Measurements from ENCODE around the gene CBX7. TPM values are rescaled to one million over a fixed set of nuclear protein-coding genes. Genes with fewer than 3 reads are reported as not detected.

Gene CBX7
- total and polyA plus RNA-seq, 2 donors (not counting 3 experiments of a cell fraction or from before 2014, with no cell fraction given): 3.4 to 7.1 TPM

DNA sequence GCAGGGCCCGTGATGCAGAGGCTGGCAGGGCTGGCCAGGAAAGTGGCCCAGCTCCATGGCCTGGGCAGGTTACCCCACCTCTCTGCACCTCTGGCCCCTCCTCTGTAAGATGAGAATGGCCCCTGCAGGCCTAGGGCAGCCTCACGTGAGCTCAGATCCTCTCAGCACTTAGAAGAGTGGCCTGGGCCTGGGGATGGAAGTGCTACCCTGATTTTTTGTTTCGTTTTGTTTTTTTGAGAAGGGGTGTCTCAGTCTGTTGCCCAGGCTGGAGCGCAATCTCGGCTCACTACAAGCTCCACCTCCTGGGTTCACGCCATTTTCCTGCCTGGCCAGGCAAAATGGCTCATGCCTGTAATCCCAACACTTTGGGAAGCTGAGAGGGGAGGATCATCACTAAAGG, 54.5 kb downstream of the CBX7 start:
- Histone ChIP-seq H2AFZ (ENCODE audit: low read depth, low read length) (no peak overlapping the region), H3K4me1 (ENCODE audit: control insufficient read depth, extremely low read depth, insufficient read depth, low read length) (no peaks in the 10 kb centered on the region), H3K27me3 (ENCODE audit: control insufficient read depth in 2 of 2, insufficient read depth in 2 of 2, low read length in 2 of 2) (peaks cover 0 to 2% of the 10 kb centered on the region in 2 experiments), H3K9me3 (replicated peaks; ENCODE audit: control insufficient read depth, insufficient read depth, low read length) (no peaks in the 10 kb centered on the region), H3K9me1 (replicated peaks; ENCODE audit: control insufficient read depth, extremely low read depth, insufficient read depth, low read length) (no peaks in the 10 kb centered on the region), H3K4me3 (replicated peaks in 1 of 3; ENCODE audit: insufficient read depth in 1 of 3, low read depth in 1 of 3, low read length in 3 of 3) (no peak overlapping the region), H4K20me1 (replicated peaks; ENCODE audit: control insufficient read depth, extremely low read depth, insufficient read depth, low read length) (no peaks in the 10 kb centered on the region), H3K4me2 (ENCODE audit: insufficient read depth, low read length) (no peak overlapping the region), H3K27ac (ENCODE audit: insufficient read depth, low read depth, low read length) (no peak overlapping the region), H3K36me3 (ENCODE audit: control insufficient read depth in 2 of 2, extremely low read depth in 1 of 2, insufficient read depth in 2 of 2, low read length in 2 of 2) (no peaks in the 10 kb centered on the region), H3K79me2 (ENCODE audit: control insufficient read depth, insufficient read depth, low read length) (no peaks in the 10 kb centered on the region), H3K9ac (replicated peaks; ENCODE audit: extremely low read depth, insufficient read depth, low read length) (no peak overlapping the region)
- dilution Hi-C loops (cut with MboI; ENCODE audit: extremely low pct_ligation_motif_present, low sequenced_read_pairs) (no loop called here), intact Hi-C loops (cut with micrococcal nuclease) (no loop called here)
- ChIA-PET CTCF (interaction anchor here (1.0 to 1.4 kb wide), 2 partner anchors 24 to 228 kb away, joined by 5 read pairs; no protein-coding TSS in a partner anchor), POLR2A (no interaction called here)
- DNase-seq (ENCODE audit: low read depth, low spot score): no peak
- TF ChIP-seq, protein P1, sequence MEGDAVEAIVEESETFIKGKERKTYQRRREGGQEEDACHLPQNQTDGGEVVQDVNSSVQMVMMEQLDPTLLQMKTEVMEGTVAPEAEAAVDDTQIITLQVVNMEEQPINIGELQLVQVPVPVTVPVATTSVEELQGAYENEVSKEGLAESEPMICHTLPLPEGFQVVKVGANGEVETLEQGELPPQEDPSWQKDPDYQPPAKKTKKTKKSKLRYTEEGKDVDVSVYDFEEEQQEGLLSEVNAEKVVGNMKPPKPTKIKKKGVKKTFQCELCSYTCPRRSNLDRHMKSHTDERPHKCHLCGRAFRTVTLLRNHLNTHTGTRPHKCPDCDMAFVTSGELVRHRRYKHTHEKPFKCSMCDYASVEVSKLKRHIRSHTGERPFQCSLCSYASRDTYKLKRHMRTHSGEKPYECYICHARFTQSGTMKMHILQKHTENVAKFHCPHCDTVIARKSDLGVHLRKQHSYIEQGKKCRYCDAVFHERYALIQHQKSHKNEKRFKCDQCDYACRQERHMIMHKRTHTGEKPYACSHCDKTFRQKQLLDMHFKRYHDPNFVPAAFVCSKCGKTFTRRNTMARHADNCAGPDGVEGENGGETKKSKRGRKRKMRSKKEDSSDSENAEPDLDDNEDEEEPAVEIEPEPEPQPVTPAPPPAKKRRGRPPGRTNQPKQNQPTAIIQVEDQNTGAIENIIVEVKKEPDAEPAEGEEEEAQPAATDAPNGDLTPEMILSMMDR (IDR thresholded peaks at IDR 0.05; ENCODE audit: extremely low read depth in 1 of 2, insufficient read depth in 1 of 2, low read depth in 1 of 2, low read length in 2 of 2): no peak
- TF ChIP-seq MYC (IDR thresholded peaks at IDR 0.05; ENCODE audit: low read depth, low read length) (no peak), POLR2A (IDR thresholded peaks at IDR 0.05; ENCODE audit: low read depth, low read length) (no peak), JUN (IDR thresholded peaks at IDR 0.05; ENCODE audit: borderline replicate concordance, insufficient read depth, insufficient read length, low read depth) (no peak), POLR2AphosphoS5 (IDR thresholded peaks at IDR 0.05; ENCODE audit: insufficient read depth, low read depth, low read length) (no peak), GATA2 (IDR thresholded peaks at IDR 0.05; ENCODE audit: insufficient read depth, insufficient read length, low read depth, low read length) (no peak), EZH2 (IDR thresholded peaks at IDR 0.05; ENCODE audit: borderline replicate concordance, low read depth, low read length, severe bottlenecking) (no peak), FOS (IDR thresholded peaks at IDR 0.05; ENCODE audit: borderline replicate concordance, insufficient read depth, low read length) (no peak)
- TF ChIP-seq, protein P2, sequence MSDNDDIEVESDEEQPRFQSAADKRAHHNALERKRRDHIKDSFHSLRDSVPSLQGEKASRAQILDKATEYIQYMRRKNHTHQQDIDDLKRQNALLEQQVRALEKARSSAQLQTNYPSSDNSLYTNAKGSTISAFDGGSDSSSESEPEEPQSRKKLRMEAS (IDR thresholded peaks at IDR 0.05; ENCODE audit: insufficient read depth, insufficient read length): no peak
- BruUV-seq (replicated peaks): no TSS peak
- no peak for FAIRE-seq

Data from endothelial cell of umbilical vein (primary cell).